Stomach (tissue), 4 donors: ENCODE results near the gene MEA1.

Source experiments
- CTCF ChIP-seq, 7 experiments: fragments of 450-650 bp in 4 of 7; fragments of 200-600 bp in 3 of 7; sonication (generic) in 3 of 7; IDR thresholded peaks; one replicate each; pipeline ENCODE4 v1.5.1; 2016 to 2019; ENCODE audit warnings: antibody characterized with exemption in 7 of 7, control low read depth in 2 of 7, mild to moderate bottlenecking in 1 of 7
- EP300 ChIP-seq: sonication (generic); formaldehyde crosslinking; IDR thresholded peaks from one replicate; pipeline ENCODE4 v1.6.1; 2017; ENCODE audit warnings: antibody characterized with exemption
- POLR2AphosphoS5 ChIP-seq, 3 donors: sonication (generic); formaldehyde crosslinking; IDR thresholded peaks; one replicate each; pipeline ENCODE4 v1.6.1; 2016; ENCODE audit warnings: antibody characterized with exemption in 3 of 3

DNA sequence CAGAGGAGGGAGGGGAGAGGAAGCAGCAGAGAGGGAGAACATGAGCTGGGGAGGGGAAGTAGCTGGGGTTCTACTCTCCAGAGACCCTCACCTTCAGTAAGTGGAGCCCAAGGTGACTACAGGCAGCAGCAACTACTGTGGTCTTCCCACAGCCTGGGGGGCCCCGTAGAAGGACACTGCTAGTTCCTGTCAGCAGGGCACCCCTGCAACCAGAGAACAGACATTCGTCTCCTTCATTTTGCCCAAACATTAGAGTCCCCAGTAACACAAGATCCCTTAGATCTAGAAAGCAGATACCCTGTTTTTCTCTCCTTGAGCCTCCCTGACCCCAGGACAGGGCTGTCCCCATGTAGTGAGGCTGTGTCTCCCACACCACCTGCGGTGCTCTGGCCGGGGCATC is 45.0 kb downstream of the MEA1 start:
- no peak for TF ChIP-seq EP300
- no peak for TF ChIP-seq POLR2AphosphoS5 (IDR thresholded peaks at IDR 0.05)
- no peak for TF ChIP-seq CTCF (IDR thresholded peaks at IDR 0.05)
